Body of pancreas (tissue), 4 donors: Measurements from ENCODE around the gene MAST3.

ENCODE experiments used
- POLR2A ChIP-seq, 3 donors: fragments of 450-650 bp; IDR thresholded peaks; one replicate each; pipeline ENCODE4 v1.6.1; 2016; ENCODE audit warnings: antibody characterized with exemption in 3 of 3, mild to moderate bottlenecking in 2 of 3
- TF ChIP-seq, protein P1 (sequence below), 7 experiments: fragments of 450-650 bp in 4 of 7; fragments of 200-600 bp in 3 of 7; sonication (generic) in 3 of 7; IDR thresholded peaks; one replicate each; pipeline ENCODE4 v1.5.1; 2016 to 2019; ENCODE audit warnings: antibody characterized with exemption in 7 of 7

DNA sequence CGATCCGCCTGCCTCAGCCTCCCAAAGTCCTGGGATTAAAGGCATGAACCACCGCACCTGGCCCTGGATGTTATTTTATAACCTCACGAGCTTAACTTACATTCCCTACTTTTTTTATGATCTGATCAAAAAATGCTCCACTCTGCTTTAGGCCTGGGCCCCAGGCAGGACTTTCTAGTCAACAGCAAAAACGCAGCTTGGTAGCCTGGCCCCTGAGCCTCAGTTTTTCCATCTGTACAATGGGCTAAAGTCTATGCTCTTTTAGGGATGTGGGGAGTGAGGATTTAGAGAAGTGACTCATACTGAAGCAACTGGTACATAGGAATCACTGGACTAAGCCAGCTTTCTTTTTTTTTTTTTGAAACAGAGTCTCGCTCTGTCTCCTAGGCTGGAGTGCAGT, 43.5 kb downstream of the MAST3 start:
- TF ChIP-seq, protein P1, sequence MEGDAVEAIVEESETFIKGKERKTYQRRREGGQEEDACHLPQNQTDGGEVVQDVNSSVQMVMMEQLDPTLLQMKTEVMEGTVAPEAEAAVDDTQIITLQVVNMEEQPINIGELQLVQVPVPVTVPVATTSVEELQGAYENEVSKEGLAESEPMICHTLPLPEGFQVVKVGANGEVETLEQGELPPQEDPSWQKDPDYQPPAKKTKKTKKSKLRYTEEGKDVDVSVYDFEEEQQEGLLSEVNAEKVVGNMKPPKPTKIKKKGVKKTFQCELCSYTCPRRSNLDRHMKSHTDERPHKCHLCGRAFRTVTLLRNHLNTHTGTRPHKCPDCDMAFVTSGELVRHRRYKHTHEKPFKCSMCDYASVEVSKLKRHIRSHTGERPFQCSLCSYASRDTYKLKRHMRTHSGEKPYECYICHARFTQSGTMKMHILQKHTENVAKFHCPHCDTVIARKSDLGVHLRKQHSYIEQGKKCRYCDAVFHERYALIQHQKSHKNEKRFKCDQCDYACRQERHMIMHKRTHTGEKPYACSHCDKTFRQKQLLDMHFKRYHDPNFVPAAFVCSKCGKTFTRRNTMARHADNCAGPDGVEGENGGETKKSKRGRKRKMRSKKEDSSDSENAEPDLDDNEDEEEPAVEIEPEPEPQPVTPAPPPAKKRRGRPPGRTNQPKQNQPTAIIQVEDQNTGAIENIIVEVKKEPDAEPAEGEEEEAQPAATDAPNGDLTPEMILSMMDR (IDR thresholded peaks at IDR 0.05) = no peak
- TF ChIP-seq POLR2A (IDR thresholded peaks at IDR 0.05) = no peak
